ENCODE results near the gene KRT14. TPM values are rescaled to one million over a fixed set of nuclear protein-coding genes. Genes with fewer than 3 reads are reported as not detected.
"Not testable (repeated sequence)": the region's sequence is repeated elsewhere in the genome, so short reads cannot be mapped to it uniquely, and the experiment has no call there.

KRT14 gene
- total RNA-seq, 1 experiment from 2014 or later, result 0.15 TPM

- POLR2A ChIA-PET (ENCODE audit: unreplicated experiment), result no interaction called here
- Histone ChIP-seq H3K79me2 (ENCODE audit: low read length) (no peaks in the 10 kb centered on the region), H3K36me3 (ENCODE audit: low read depth, low read length) (no peaks in the 10 kb centered on the region), H3K4me1 (ENCODE audit: insufficient read depth, low read length) (peaks cover 14% of the 10 kb centered on the region; the same call in 1 of the 2 replicates), H3F3A (ENCODE audit: low read length, unreplicated experiment) (no peaks in the 10 kb centered on the region), H3K27ac (ENCODE audit: low read length) (no peak overlapping the region), H3K4me2 (ENCODE audit: low read length) (no peak overlapping the region), H4K20me1 (ENCODE audit: low read length) (no peaks in the 10 kb centered on the region), H3K9ac (ENCODE audit: low read length) (no peak overlapping the region), H3K27me3 (ENCODE audit: low read length) (no peaks in the 10 kb centered on the region), H3K4me3 (ENCODE audit: low read length) (no peak overlapping the region), H3K9me3 (ENCODE audit: low read length) (no peaks in the 10 kb centered on the region), H3K9me2 (replicated peaks; ENCODE audit: low read length) (no peaks in the 10 kb centered on the region), H2AFZ (ENCODE audit: low read length) (no peak overlapping the region)
- no peak for TF ChIP-seq EZH2 (IDR thresholded peaks at IDR 0.05; ENCODE audit: low read length, unreplicated experiment)
- no peak for TF ChIP-seq CTCF (conservative IDR thresholded peaks at IDR 0.05; ENCODE audit: low read depth, low read length)
- TF ChIP-seq EZH2phosphoT487 (IDR thresholded peaks at IDR 0.05; ENCODE audit: borderline replicate concordance, low read length), result no peak
- ATAC-seq, result no peak
- intact Hi-C loops (cut with micrococcal nuclease), result no loop called here
- DNase-seq, result no peak
- no TSS peak for BruUV-seq (replicated peaks)
- CTCF ChIA-PET, result no interaction called here
Measured at GRCh38 chr17:41621916-41622315, 35.2 kb upstream of the KRT14 start.

GRCh38 chr17:41621435-41621817, 34.7 kb upstream of the KRT14 start:
- H3K9ac ChIP-seq (ENCODE audit: low read length); H3K27ac ChIP-seq (ENCODE audit: low read length); POLR2A ChIA-PET (ENCODE audit: unreplicated experiment); BruUV-seq (replicated peaks); H3K9me3 ChIP-seq (ENCODE audit: low read length); H3K4me3 ChIP-seq (ENCODE audit: low read length); CTCF ChIA-PET; DNase-seq; H4K20me1 ChIP-seq (ENCODE audit: low read length); H3K9me2 ChIP-seq (replicated peaks; ENCODE audit: low read length); H3K36me3 ChIP-seq (ENCODE audit: low read depth, low read length); intact Hi-C loops (cut with micrococcal nuclease); ATAC-seq; H3F3A ChIP-seq (ENCODE audit: low read length, unreplicated experiment); H2AFZ ChIP-seq (ENCODE audit: low read length); H3K4me2 ChIP-seq (ENCODE audit: low read length); H3K79me2 ChIP-seq (ENCODE audit: low read length); H3K27me3 ChIP-seq (ENCODE audit: low read length): not testable (repeated sequence)
- peaks cover 14% of the 10 kb centered on the region; the same call in 1 of the 2 replicates for H3K4me1 ChIP-seq (ENCODE audit: insufficient read depth, low read length)

- no peak overlapping the region for H3K4me3 ChIP-seq (ENCODE audit: low read length)
- no peak overlapping the region for H3K4me2 ChIP-seq (ENCODE audit: low read length)
- ChIA-PET CTCF (interaction anchor here (0.6 kb wide), 1 partner anchor 55 kb away, joined by 3 read pairs; no protein-coding TSS in a partner anchor), POLR2A (ENCODE audit: unreplicated experiment) (no interaction called here)
- no peak overlapping the region for H3K9ac ChIP-seq (ENCODE audit: low read length)
- H3K27ac ChIP-seq (ENCODE audit: low read length), result no peak overlapping the region
- no peak for ATAC-seq
- intact Hi-C loops (cut with micrococcal nuclease), result no loop called here
- H3K9me2 ChIP-seq (replicated peaks; ENCODE audit: low read length), result no peaks in the 10 kb centered on the region
- H3F3A ChIP-seq (ENCODE audit: low read length, unreplicated experiment), result no peaks in the 10 kb centered on the region
- H3K27me3 ChIP-seq (ENCODE audit: low read length), result no peaks in the 10 kb centered on the region
- TF ChIP-seq EZH2phosphoT487 (IDR thresholded peaks at IDR 0.05; ENCODE audit: borderline replicate concordance, low read length), result no peak
- no peak for TF ChIP-seq EZH2 (IDR thresholded peaks at IDR 0.05; ENCODE audit: low read length, unreplicated experiment)
- no peak for TF ChIP-seq CTCF (conservative IDR thresholded peaks at IDR 0.05; ENCODE audit: low read depth, low read length)
- BruUV-seq (replicated peaks), result no TSS peak
- H3K36me3 ChIP-seq (ENCODE audit: low read depth, low read length), result no peaks in the 10 kb centered on the region
- H3K4me1 ChIP-seq (ENCODE audit: insufficient read depth, low read length), result peaks cover 9% of the 10 kb centered on the region; the same call in 1 of the 2 replicates
- H4K20me1 ChIP-seq (ENCODE audit: low read length), result no peaks in the 10 kb centered on the region
- H2AFZ ChIP-seq (ENCODE audit: low read length), result no peak overlapping the region
- no peaks in the 10 kb centered on the region for H3K9me3 ChIP-seq (ENCODE audit: low read length)
- no peak for DNase-seq
- no peaks in the 10 kb centered on the region for H3K79me2 ChIP-seq (ENCODE audit: low read length)
Measured at GRCh38 chr17:41620583-41621434, 34.1 kb upstream of the KRT14 start.

GRCh38 chr17:41619927-41620582, 33.4 kb upstream of the KRT14 start:
- H3K27me3 ChIP-seq (ENCODE audit: low read length); H3K36me3 ChIP-seq (ENCODE audit: low read depth, low read length); H3K27ac ChIP-seq (ENCODE audit: low read length); H3K4me1 ChIP-seq (ENCODE audit: insufficient read depth, low read length); H3K4me3 ChIP-seq (ENCODE audit: low read length); intact Hi-C loops (cut with micrococcal nuclease); H3K9me2 ChIP-seq (replicated peaks; ENCODE audit: low read length); H3F3A ChIP-seq (ENCODE audit: low read length, unreplicated experiment); H3K4me2 ChIP-seq (ENCODE audit: low read length); H3K9me3 ChIP-seq (ENCODE audit: low read length); POLR2A ChIA-PET (ENCODE audit: unreplicated experiment); H3K79me2 ChIP-seq (ENCODE audit: low read length); DNase-seq; H3K9ac ChIP-seq (ENCODE audit: low read length); H2AFZ ChIP-seq (ENCODE audit: low read length); ATAC-seq; H4K20me1 ChIP-seq (ENCODE audit: low read length); BruUV-seq (replicated peaks): not testable (repeated sequence)
- CTCF ChIA-PET, result interaction anchor here (0.6 kb wide), 1 partner anchor 55 kb away, joined by 3 read pairs; no protein-coding TSS in a partner anchor
